ENCODE results near the gene MYO3A. TPM values are rescaled to one million over a fixed set of nuclear protein-coding genes. Genes with fewer than 3 reads are reported as not detected.

MYO3A gene
- total and polyA plus RNA-seq, 7 donors, result 0.03 to 0.32 (median 0.04) TPM; not detected in 3

GRCh38 chr10:25912866-25913265 lies 21.2 kb upstream of the MYO3A start:
- TF ChIP-seq CTCF (IDR thresholded peaks at IDR 0.05), result no peak
- 9 to 44% (median 32%) methylated on average over 2 of the region's 2 CpGs for WGBS, 3 donors
- no peak overlapping the region for H3K27ac ChIP-seq

GRCh38 chr10:25914776-25915175 lies 19.3 kb upstream of the MYO3A start:
- no peaks in the 10 kb centered on the region for H3K27me3 ChIP-seq (ENCODE audit: insufficient read depth in 3 of 3, low read length in 2 of 3)
- WGBS, 3 donors, result 50 to 62% (median 60%) methylated on average over 2 of the region's 2 CpGs
- no peaks in the 10 kb centered on the region for H3K36me3 ChIP-seq (ENCODE audit: insufficient read depth in 1 of 2, low read depth in 1 of 2)
- no peaks in the 10 kb centered on the region for H3K4me1 ChIP-seq
- DNase-seq, result no peak
- no peak for ATAC-seq
- no peaks in the 10 kb centered on the region for H3K9me3 ChIP-seq
- no peak for TF ChIP-seq CTCF (IDR thresholded peaks at IDR 0.05)
- H3K4me3 ChIP-seq, result no peak overlapping the region
- no peak overlapping the region for H3K27ac ChIP-seq
- intact Hi-C loops (cut with DNase I), result no loop called here

More at GRCh38 chr10:25912866-25913265, 21.2 kb upstream of the MYO3A start:
- no peak for DNase-seq
- no peaks in the 10 kb centered on the region for H3K27me3 ChIP-seq (ENCODE audit: insufficient read depth in 3 of 3, low read length in 2 of 3)
- H3K9me3 ChIP-seq, result no peaks in the 10 kb centered on the region
- no peaks in the 10 kb centered on the region for H3K36me3 ChIP-seq (ENCODE audit: insufficient read depth in 1 of 2, low read depth in 1 of 2)
- intact Hi-C loops (cut with DNase I), result no loop called here
- no peak overlapping the region for H3K4me3 ChIP-seq
- no peaks in the 10 kb centered on the region for H3K4me1 ChIP-seq
- no peak for ATAC-seq

- DNase-seq (no peak), ATAC-seq (no peak)
- peak overlapping the region; percentile 45 for H3K4me3 ChIP-seq
- no peak overlapping the region for H3K27ac ChIP-seq
- H3K4me1 ChIP-seq, result no peaks in the 10 kb centered on the region
- H3K27me3 ChIP-seq (ENCODE audit: insufficient read depth in 3 of 3, low read length in 2 of 3), result peaks cover 4 to 28% (median 8%) of the 10 kb centered on the region in 3 donors
- intact Hi-C loops (cut with DNase I), result no loop called here
- WGBS, 3 donors, result 1% methylated on average over 34 to 35 of the region's 35 CpGs
- TF ChIP-seq CTCF (IDR thresholded peaks at IDR 0.05), result no peak
- H3K9me3 ChIP-seq, result no peaks in the 10 kb centered on the region
- no peaks in the 10 kb centered on the region for H3K36me3 ChIP-seq (ENCODE audit: insufficient read depth in 1 of 2, low read depth in 1 of 2)
Observed at GRCh38 chr10:25934621-25935139, 651 bp downstream of the MYO3A start.

GRCh38 chr10:25938405-25938804 lies 4.4 kb downstream of the MYO3A start:
- no peak overlapping the region for H3K27ac ChIP-seq
- TF ChIP-seq CTCF (IDR thresholded peaks at IDR 0.05), result no peak
- no peaks in the 10 kb centered on the region for H3K4me1 ChIP-seq
- no peak overlapping the region for H3K4me3 ChIP-seq
- peaks cover 4 to 26% (median 8%) of the 10 kb centered on the region in 3 donors for H3K27me3 ChIP-seq (ENCODE audit: insufficient read depth in 3 of 3, low read length in 2 of 3)
- no peaks in the 10 kb centered on the region for H3K36me3 ChIP-seq (ENCODE audit: insufficient read depth in 1 of 2, low read depth in 1 of 2)
- no peak for DNase-seq
- H3K9me3 ChIP-seq, result no peaks in the 10 kb centered on the region
- no peak for ATAC-seq
- intact Hi-C loops (cut with DNase I), result no loop called here

- WGBS, 3 donors, result 88 to 95% (median 91%) methylated on average over 2 of the region's 2 CpGs
- no peak overlapping the region for H3K4me3 ChIP-seq
- no peaks in the 10 kb centered on the region for H3K9me3 ChIP-seq
- TF ChIP-seq CTCF (IDR thresholded peaks at IDR 0.05), result no peak
- intact Hi-C loops (cut with DNase I), result no loop called here
- H3K27ac ChIP-seq, result no peak overlapping the region
- H3K27me3 ChIP-seq (ENCODE audit: insufficient read depth in 3 of 3, low read length in 2 of 3), result no peaks in the 10 kb centered on the region
- H3K4me1 ChIP-seq, result no peaks in the 10 kb centered on the region
- no peak for ATAC-seq
- H3K36me3 ChIP-seq (ENCODE audit: insufficient read depth in 1 of 2, low read depth in 1 of 2), result no peaks in the 10 kb centered on the region
- DNase-seq, result no peak
Observed at GRCh38 chr10:25944771-25945170, 10.7 kb downstream of the MYO3A start.
